ENCODE measurements around the gene E2F4. TPM values are rescaled to one million over a fixed set of nuclear protein-coding genes. Genes with fewer than 3 reads are reported as not detected.

Gene E2F4
- total and polyA plus RNA-seq, 2 of the 13 experiments (the other 11 are each of a cell fraction or from before 2014, with no cell fraction given): 84.8 to 91.2 TPM

- peak; percentile 83; the same call in 1 of the 2 replicates for TF ChIP-seq ZHX1 (CRISPR knock-in tag; IDR thresholded peaks at IDR 0.05; ENCODE audit: low read depth)
- TF ChIP-seq MXD3 (CRISPR knock-in tag; IDR thresholded peaks at IDR 0.05): 0 out of 2 replicates have a peak, but pooled peaks have one; percentile 52
- TF ChIP-seq ZBTB38 (CRISPR knock-in tag; IDR thresholded peaks at IDR 0.05): 0 out of 2 replicates have a peak, but pooled peaks have one; percentile 3
- TF ChIP-seq ADNP (CRISPR knock-in tag; IDR thresholded peaks at IDR 0.05): no peak
- TF ChIP-seq ZNF143 (CRISPR knock-in tag; IDR thresholded peaks at IDR 0.05): no peak
- no peak for TF ChIP-seq TOPORS (CRISPR knock-in tag; IDR thresholded peaks at IDR 0.05)
- no peak for TF ChIP-seq CBX1 (IDR thresholded peaks at IDR 0.05; ENCODE audit: low read depth)
- TF ChIP-seq HHEX (CRISPR knock-in tag; IDR thresholded peaks at IDR 0.05): no peak
- TF ChIP-seq ZNF740 (CRISPR knock-in tag; IDR thresholded peaks at IDR 0.05): peak; percentile 78
- no peak for TF ChIP-seq NR2C2 (CRISPR knock-in tag; IDR thresholded peaks at IDR 0.05; ENCODE audit: borderline replicate concordance)
- no peak for TF ChIP-seq CBX2 (IDR thresholded peaks at IDR 0.05; ENCODE audit: low read depth, low read length)
- no peak for TF ChIP-seq CBX2 (CRISPR knock-in tag; IDR thresholded peaks at IDR 0.05; ENCODE audit: low read depth)
- TF ChIP-seq MAZ (IDR thresholded peaks at IDR 0.05; ENCODE audit: borderline replicate concordance, low read depth, low read length): no peak; the same call in 1 of the 2 replicates
- no peak for TF ChIP-seq MAZ (CRISPR knock-in tag; IDR thresholded peaks at IDR 0.05; ENCODE audit: low read depth)
- TF ChIP-seq NR2F6 (IDR thresholded peaks at IDR 0.05): no peak
- TF ChIP-seq NR2F6 (CRISPR knock-in tag; IDR thresholded peaks at IDR 0.05): no peak
- no peak for TF ChIP-seq ZNF382 (CRISPR knock-in tag; IDR thresholded peaks at IDR 0.05; ENCODE audit: borderline replicate concordance)
- no peak for TF ChIP-seq MAFF (IDR thresholded peaks at IDR 0.05; ENCODE audit: low read depth, low read length)
- no peak for TF ChIP-seq YY1 (IDR thresholded peaks at IDR 0.05; ENCODE audit: insufficient read depth, insufficient replicate concordance, low read depth, low read length)
- no peak for TF ChIP-seq ZFP91 (CRISPR knock-in tag; IDR thresholded peaks at IDR 0.05; ENCODE audit: borderline replicate concordance)
- TF ChIP-seq KLF9 (CRISPR knock-in tag; IDR thresholded peaks at IDR 0.05; ENCODE audit: low read depth): no peak
- TF ChIP-seq ATF3 (CRISPR knock-in tag; IDR thresholded peaks at IDR 0.05): 0 out of 2 replicates have a peak, but pooled peaks have one; percentile 5
- peak; percentile 61 for TF ChIP-seq RBM22 (optimal IDR thresholded peaks at IDR 0.05; ENCODE audit: low read length)
Observed at GRCh38 chr16:67150047-67150832, 41.7 kb upstream of the E2F4 start (continued).
